Right atrium auricular region (tissue), 2 donors: ENCODE measurements around the gene KCNJ3. TPM values are rescaled to one million over a fixed set of nuclear protein-coding genes. Genes with fewer than 3 reads are reported as not detected.

ENCODE experiments used
- DNase-seq: peaks from one replicate; pipeline ENCODE4 v3.0.0-alpha.2; 2019; ENCODE audit warnings: low spot score
- H3K27ac ChIP-seq, 2 donors: fragments of 200-600 bp; sonication (generic); 1 replicate in 1 of 2; 2 replicates in 1 of 2; pipeline ENCODE4 v1.5.1; 2016 to 2019
- H3K27me3 ChIP-seq, 2 donors: fragments of 200-600 bp; sonication (generic); one replicate each; pipeline versions ENCODE4 v1.5.1 to v1.6.0; 2017 to 2019
- H3K36me3 ChIP-seq: fragments of 200-600 bp; sonication (generic); one replicate; pipeline ENCODE4 v1.5.1; 2016
- H3K4me1 ChIP-seq, 2 donors: fragments of 200-600 bp; sonication (generic); one replicate each; pipeline versions ENCODE4 v1.5.1 to v1.6.0; 2017 to 2019
- H3K4me3 ChIP-seq, 2 donors: fragments of 200-600 bp; sonication (generic); 1 replicate in 1 of 2; 2 replicates in 1 of 2; pipeline ENCODE4 v1.5.1; 2017 to 2019; ENCODE audit warnings: mild to moderate bottlenecking in 1 of 2, moderate library complexity in 1 of 2
- H3K9me3 ChIP-seq, 2 donors: fragments of 200-600 bp; sonication (generic); one replicate each; pipeline ENCODE4 v1.5.1; 2019
- CTCF ChIP-seq, 2 donors: fragments of 200-600 bp; sonication (generic); IDR thresholded peaks; one replicate each; pipeline ENCODE4 v1.5.1; 2019; ENCODE audit warnings: antibody characterized with exemption in 2 of 2
- total RNA-seq, 2 donors: library from RNA; depleted of rRNA; stranded (reverse); fragments of >200 nt; gene quantifications; one replicate each; pipeline ENCODE4 v1.1.0, GENCODE V29; 2016

Gene KCNJ3
- total RNA-seq, 2 donors from 2014 or later = 46.5 to 73.3 TPM

- DNase-seq = no peak
- Histone ChIP-seq H3K9me3 (no peaks in the 10 kb centered on the region), H3K36me3 (no peaks in the 10 kb centered on the region), H3K27ac (peak overlapping the region in 1 of 2 donors; percentile 20), H3K4me1 (no peaks in the 10 kb centered on the region), H3K4me3 (no peak overlapping the region), H3K27me3 (no peaks in the 10 kb centered on the region)
- no peak for TF ChIP-seq CTCF (IDR thresholded peaks at IDR 0.05)
Measured at GRCh38 chr2:154707994-154708575, 9.6 kb downstream of the KCNJ3 start.

DNA sequence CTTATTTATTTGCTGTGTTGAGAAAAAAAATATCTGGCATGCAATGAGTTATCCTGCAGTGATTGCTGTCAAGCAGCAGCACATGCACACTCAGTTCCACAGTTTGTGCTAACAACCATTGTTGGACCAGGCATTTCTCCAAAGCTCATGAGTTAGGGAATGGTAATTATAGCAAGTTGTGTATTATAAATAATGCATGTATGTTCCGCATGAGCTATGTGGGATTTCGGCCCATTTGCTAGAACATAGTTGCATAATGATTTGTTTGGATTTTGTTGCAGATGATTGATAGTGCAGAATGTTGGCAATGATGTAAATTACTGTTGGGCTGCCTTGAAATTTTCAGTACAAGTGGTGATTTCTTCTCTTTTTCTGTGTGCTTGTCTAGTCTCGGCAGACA is 10.7 kb downstream of the KCNJ3 start:
- Histone ChIP-seq H3K9me3 (no peaks in the 10 kb centered on the region), H3K4me1 (no peaks in the 10 kb centered on the region), H3K27me3 (no peaks in the 10 kb centered on the region), H3K4me3 (no peak overlapping the region), H3K36me3 (no peaks in the 10 kb centered on the region), H3K27ac (peak overlapping the region; percentile 27 to 49)
- no peak for DNase-seq
- no peak for TF ChIP-seq CTCF (IDR thresholded peaks at IDR 0.05)

DNA sequence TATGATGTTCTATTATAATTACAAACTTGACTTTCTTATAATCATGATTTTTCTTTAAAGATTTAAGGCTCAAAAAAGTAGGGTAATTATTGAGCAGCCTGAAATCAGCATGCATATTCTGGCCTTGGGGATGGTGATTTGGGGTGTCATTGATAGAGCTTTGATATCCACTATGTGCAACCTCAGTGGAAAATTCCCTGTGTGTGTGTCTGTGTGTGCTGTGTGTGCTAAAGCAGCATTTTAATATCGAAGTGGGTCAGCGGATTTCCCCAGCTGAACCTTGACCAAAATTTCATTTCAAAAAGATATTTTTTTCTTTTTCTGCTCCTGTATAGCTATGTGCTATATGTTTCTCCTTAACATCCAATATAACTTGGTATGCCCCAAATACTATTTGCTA is 11.6 kb downstream of the KCNJ3 start:
- Histone ChIP-seq H3K36me3 (no peaks in the 10 kb centered on the region), H3K9me3 (no peaks in the 10 kb centered on the region), H3K4me3 (no peak overlapping the region), H3K27me3 (no peaks in the 10 kb centered on the region), H3K27ac (no peak overlapping the region), H3K4me1 (no peaks in the 10 kb centered on the region)
- TF ChIP-seq CTCF (IDR thresholded peaks at IDR 0.05) = no peak
- DNase-seq = no peak

DNA sequence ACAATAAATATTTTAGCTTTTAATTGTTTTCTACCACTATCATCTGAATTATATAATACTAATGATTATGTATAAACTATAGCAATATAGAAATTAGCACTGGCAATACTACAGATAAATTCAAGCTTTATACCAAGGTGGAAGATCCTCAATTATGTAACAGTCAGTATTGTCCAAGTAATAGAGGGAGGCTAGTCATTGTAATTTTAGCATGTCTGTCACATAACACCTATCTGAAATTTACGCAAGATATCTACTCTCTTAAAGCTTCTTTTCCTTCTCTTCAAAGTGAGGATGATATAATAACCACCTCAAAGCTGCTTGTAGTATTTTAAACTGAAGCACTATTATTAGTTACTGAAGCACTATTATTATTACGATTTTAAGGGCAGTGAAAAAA is 12.2 kb downstream of the KCNJ3 start:
- Histone ChIP-seq H3K9me3 (no peaks in the 10 kb centered on the region), H3K4me3 (no peak overlapping the region), H3K27ac (no peak overlapping the region), H3K36me3 (no peaks in the 10 kb centered on the region), H3K27me3 (no peaks in the 10 kb centered on the region), H3K4me1 (no peaks in the 10 kb centered on the region)
- no peak for DNase-seq
- no peak for TF ChIP-seq CTCF (IDR thresholded peaks at IDR 0.05)

- no peak for TF ChIP-seq CTCF (IDR thresholded peaks at IDR 0.05)
- Histone ChIP-seq H3K27ac (no peak overlapping the region), H3K27me3 (no peaks in the 10 kb centered on the region), H3K36me3 (no peaks in the 10 kb centered on the region), H3K4me3 (no peak overlapping the region), H3K4me1 (no peaks in the 10 kb centered on the region), H3K9me3 (no peaks in the 10 kb centered on the region)
- no peak for DNase-seq
Measured at GRCh38 chr2:154713675-154714074, 15.2 kb downstream of the KCNJ3 start.

DNA sequence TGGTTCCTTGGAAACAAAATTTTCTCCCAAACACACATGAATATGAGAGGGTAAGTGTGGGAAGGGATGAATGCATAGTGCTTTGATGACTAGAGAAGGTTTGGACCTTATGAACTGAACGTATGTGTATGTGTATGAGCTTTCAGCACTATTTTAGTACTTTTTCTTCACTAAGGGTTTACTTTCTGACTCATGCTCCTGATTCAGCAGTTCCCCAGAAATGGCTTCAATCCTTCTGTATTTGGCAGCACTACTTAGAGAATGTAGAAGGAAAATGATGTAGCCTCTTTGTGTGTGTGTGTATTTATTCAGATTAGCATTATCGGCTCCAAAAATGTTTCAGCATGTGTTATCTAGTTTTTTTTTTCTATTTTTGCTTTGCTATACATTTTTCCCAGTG is 22.2 kb downstream of the KCNJ3 start:
- H3K4me3 ChIP-seq = no peak overlapping the region
- no peaks in the 10 kb centered on the region for H3K36me3 ChIP-seq
- no peak overlapping the region for H3K27ac ChIP-seq

More for the DNA sequence above, 22.2 kb downstream of the KCNJ3 start:
- H3K4me1 ChIP-seq = no peaks in the 10 kb centered on the region
- no peak for TF ChIP-seq CTCF (IDR thresholded peaks at IDR 0.05)
- DNase-seq = no peak
- no peaks in the 10 kb centered on the region for H3K27me3 ChIP-seq
- H3K9me3 ChIP-seq = no peaks in the 10 kb centered on the region
